ENCODE measurements around the gene DHRS13. TPM values are rescaled to one million over a fixed set of nuclear protein-coding genes. Genes with fewer than 3 reads are reported as not detected.

DHRS13 gene
- total and polyA plus RNA-seq, 4 donors = 5.0 to 91.6 (median 11.0) TPM

- H3K9ac ChIP-seq (ENCODE audit: low read depth in 1 of 2, low read length in 2 of 2) = no peak overlapping the region
- DNase-seq (ENCODE audit: low spot score) = no peak
- no peaks in the 10 kb centered on the region for H3K9me3 ChIP-seq (ENCODE audit: control insufficient read depth in 4 of 4, low read length in 3 of 4)
- H3K4me1 ChIP-seq (ENCODE audit: control insufficient read depth in 4 of 4, insufficient read depth in 4 of 4, low read length in 3 of 4) = peaks cover 0 to 6% (median 0%) of the 10 kb centered on the region in 4 donors
- 94% methylated on average over 2 of the region's 2 CpGs for WGBS
- peaks cover 2 to 20% (median 11%) of the 10 kb centered on the region in 4 donors for H3K36me3 ChIP-seq (ENCODE audit: control insufficient read depth in 4 of 4, insufficient read depth in 3 of 4, low read depth in 1 of 4, low read length in 3 of 4)
- H3K27ac ChIP-seq (ENCODE audit: low read depth in 1 of 2, low read length in 2 of 2) = no peak overlapping the region
- H3K27me3 ChIP-seq (ENCODE audit: control insufficient read depth in 4 of 4, insufficient read depth in 4 of 4, low read length in 3 of 4) = no peaks in the 10 kb centered on the region
- H3K4me3 ChIP-seq (ENCODE audit: low read depth in 1 of 3, low read length in 3 of 3) = no peak overlapping the region
- TF ChIP-seq FOXA1 (IDR thresholded peaks at IDR 0.05) (no peak), NR2F2 (IDR thresholded peaks at IDR 0.05) (no peak), TAF1 (conservative IDR thresholded peaks at IDR 0.05) (no peak), MAX (IDR thresholded peaks at IDR 0.05) (no peak), HNF4G (IDR thresholded peaks at IDR 0.05) (no peak), EGR1 (IDR thresholded peaks at IDR 0.05; ENCODE audit: low read depth in 2 of 2) (no peak), RXRA (IDR thresholded peaks at IDR 0.05) (no peak), SP1 (IDR thresholded peaks at IDR 0.05) (no peak), YY1 (IDR thresholded peaks at IDR 0.05) (no peak), JUND (IDR thresholded peaks at IDR 0.05) (no peak), GABPA (IDR thresholded peaks at IDR 0.05 in 1 of 2, conservative IDR thresholded peaks at IDR 0.05 in 1 of 2) (no peak)
- TF ChIP-seq, protein P1, sequence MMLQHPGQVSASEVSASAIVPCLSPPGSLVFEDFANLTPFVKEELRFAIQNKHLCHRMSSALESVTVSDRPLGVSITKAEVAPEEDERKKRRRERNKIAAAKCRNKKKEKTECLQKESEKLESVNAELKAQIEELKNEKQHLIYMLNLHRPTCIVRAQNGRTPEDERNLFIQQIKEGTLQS (IDR thresholded peaks at IDR 0.05) = no peak
- TF ChIP-seq, protein P2, sequence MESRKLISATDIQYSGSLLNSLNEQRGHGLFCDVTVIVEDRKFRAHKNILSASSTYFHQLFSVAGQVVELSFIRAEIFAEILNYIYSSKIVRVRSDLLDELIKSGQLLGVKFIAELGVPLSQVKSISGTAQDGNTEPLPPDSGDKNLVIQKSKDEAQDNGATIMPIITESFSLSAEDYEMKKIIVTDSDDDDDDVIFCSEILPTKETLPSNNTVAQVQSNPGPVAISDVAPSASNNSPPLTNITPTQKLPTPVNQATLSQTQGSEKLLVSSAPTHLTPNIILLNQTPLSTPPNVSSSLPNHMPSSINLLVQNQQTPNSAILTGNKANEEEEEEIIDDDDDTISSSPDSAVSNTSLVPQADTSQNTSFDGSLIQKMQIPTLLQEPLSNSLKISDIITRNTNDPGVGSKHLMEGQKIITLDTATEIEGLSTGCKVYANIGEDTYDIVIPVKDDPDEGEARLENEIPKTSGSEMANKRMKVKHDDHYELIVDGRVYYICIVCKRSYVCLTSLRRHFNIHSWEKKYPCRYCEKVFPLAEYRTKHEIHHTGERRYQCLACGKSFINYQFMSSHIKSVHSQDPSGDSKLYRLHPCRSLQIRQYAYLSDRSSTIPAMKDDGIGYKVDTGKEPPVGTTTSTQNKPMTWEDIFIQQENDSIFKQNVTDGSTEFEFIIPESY (IDR thresholded peaks at IDR 0.05) = no peak
- TF ChIP-seq, protein P3, sequence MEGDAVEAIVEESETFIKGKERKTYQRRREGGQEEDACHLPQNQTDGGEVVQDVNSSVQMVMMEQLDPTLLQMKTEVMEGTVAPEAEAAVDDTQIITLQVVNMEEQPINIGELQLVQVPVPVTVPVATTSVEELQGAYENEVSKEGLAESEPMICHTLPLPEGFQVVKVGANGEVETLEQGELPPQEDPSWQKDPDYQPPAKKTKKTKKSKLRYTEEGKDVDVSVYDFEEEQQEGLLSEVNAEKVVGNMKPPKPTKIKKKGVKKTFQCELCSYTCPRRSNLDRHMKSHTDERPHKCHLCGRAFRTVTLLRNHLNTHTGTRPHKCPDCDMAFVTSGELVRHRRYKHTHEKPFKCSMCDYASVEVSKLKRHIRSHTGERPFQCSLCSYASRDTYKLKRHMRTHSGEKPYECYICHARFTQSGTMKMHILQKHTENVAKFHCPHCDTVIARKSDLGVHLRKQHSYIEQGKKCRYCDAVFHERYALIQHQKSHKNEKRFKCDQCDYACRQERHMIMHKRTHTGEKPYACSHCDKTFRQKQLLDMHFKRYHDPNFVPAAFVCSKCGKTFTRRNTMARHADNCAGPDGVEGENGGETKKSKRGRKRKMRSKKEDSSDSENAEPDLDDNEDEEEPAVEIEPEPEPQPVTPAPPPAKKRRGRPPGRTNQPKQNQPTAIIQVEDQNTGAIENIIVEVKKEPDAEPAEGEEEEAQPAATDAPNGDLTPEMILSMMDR (IDR thresholded peaks at IDR 0.05; ENCODE audit: low read depth, low read length, missing input control) = no peak
Measured at GRCh38 chr17:28928061-28928460, 25.2 kb upstream of the DHRS13 start.

DNA sequence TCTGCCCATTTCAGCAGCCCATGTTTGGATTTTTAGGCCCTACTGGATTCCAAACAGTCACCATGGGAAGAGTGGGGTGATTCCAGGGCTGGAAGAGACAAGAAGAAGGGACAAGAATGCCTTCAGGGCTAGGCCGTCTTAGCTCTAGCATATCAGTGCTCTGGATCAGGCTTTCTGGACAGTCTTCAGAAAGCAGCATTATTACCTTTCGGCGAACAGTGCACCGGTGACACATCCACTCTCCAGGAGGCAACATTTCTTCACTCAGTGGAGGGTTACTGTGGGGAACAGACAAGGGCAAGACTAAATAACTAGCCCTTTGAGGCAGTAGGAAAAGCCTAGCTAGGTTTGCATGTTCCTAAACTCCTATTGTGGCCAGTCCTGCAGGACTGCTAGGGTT lies 23.9 kb upstream of the DHRS13 start:
- Histone ChIP-seq H3K9me3 (ENCODE audit: control insufficient read depth in 4 of 4, low read length in 3 of 4) (no peaks in the 10 kb centered on the region), H3K36me3 (ENCODE audit: control insufficient read depth in 4 of 4, insufficient read depth in 3 of 4, low read depth in 1 of 4, low read length in 3 of 4) (peaks cover 2 to 31% (median 15%) of the 10 kb centered on the region in 4 donors), H3K27ac (ENCODE audit: low read depth in 1 of 2, low read length in 2 of 2) (peak overlapping the region; percentile 63 to 72), H3K9ac (ENCODE audit: low read depth in 1 of 2, low read length in 2 of 2) (peak overlapping the region in 1 of 2 donors; percentile 24), H3K4me3 (ENCODE audit: low read depth in 1 of 3, low read length in 3 of 3) (no peak overlapping the region), H3K27me3 (ENCODE audit: control insufficient read depth in 4 of 4, insufficient read depth in 4 of 4, low read length in 3 of 4) (no peaks in the 10 kb centered on the region), H3K4me1 (ENCODE audit: control insufficient read depth in 4 of 4, insufficient read depth in 4 of 4, low read length in 3 of 4) (peaks cover 0 to 6% (median 0%) of the 10 kb centered on the region in 4 donors)
- 95% methylated on average over 4 of the region's 4 CpGs for WGBS
- TF ChIP-seq, protein P4, sequence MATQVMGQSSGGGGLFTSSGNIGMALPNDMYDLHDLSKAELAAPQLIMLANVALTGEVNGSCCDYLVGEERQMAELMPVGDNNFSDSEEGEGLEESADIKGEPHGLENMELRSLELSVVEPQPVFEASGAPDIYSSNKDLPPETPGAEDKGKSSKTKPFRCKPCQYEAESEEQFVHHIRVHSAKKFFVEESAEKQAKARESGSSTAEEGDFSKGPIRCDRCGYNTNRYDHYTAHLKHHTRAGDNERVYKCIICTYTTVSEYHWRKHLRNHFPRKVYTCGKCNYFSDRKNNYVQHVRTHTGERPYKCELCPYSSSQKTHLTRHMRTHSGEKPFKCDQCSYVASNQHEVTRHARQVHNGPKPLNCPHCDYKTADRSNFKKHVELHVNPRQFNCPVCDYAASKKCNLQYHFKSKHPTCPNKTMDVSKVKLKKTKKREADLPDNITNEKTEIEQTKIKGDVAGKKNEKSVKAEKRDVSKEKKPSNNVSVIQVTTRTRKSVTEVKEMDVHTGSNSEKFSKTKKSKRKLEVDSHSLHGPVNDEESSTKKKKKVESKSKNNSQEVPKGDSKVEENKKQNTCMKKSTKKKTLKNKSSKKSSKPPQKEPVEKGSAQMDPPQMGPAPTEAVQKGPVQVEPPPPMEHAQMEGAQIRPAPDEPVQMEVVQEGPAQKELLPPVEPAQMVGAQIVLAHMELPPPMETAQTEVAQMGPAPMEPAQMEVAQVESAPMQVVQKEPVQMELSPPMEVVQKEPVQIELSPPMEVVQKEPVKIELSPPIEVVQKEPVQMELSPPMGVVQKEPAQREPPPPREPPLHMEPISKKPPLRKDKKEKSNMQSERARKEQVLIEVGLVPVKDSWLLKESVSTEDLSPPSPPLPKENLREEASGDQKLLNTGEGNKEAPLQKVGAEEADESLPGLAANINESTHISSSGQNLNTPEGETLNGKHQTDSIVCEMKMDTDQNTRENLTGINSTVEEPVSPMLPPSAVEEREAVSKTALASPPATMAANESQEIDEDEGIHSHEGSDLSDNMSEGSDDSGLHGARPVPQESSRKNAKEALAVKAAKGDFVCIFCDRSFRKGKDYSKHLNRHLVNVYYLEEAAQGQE (IDR thresholded peaks at IDR 0.05) = no peak
- TF ChIP-seq TAF1 (conservative IDR thresholded peaks at IDR 0.05) = no peak
- TF ChIP-seq NR2F2 (IDR thresholded peaks at IDR 0.05) = no peak
- TF ChIP-seq HNF4G (IDR thresholded peaks at IDR 0.05) = no peak
- TF ChIP-seq, protein P1 (IDR thresholded peaks at IDR 0.05) = no peak
- no peak for TF ChIP-seq JUND (IDR thresholded peaks at IDR 0.05)
- TF ChIP-seq FOXA1 (IDR thresholded peaks at IDR 0.05) = no peak
- TF ChIP-seq GABPA (IDR thresholded peaks at IDR 0.05 in 1 of 2, conservative IDR thresholded peaks at IDR 0.05 in 1 of 2) = no peak
- no peak for TF ChIP-seq MAX (IDR thresholded peaks at IDR 0.05)
- TF ChIP-seq HNF4A (conservative IDR thresholded peaks at IDR 0.05) = no peak
- TF ChIP-seq, protein P3 (IDR thresholded peaks at IDR 0.05; ENCODE audit: low read depth, low read length, missing input control) = no peak
- TF ChIP-seq, protein P2 (IDR thresholded peaks at IDR 0.05) = no peak
- no peak for TF ChIP-seq RAD21 (IDR thresholded peaks at IDR 0.05)
- TF ChIP-seq RXRA (IDR thresholded peaks at IDR 0.05) = no peak
- no peak for TF ChIP-seq EGR1 (IDR thresholded peaks at IDR 0.05; ENCODE audit: low read depth in 2 of 2)
- no peak for DNase-seq (ENCODE audit: low spot score)
